ENCODE results near the gene LMOD3.

Gene LMOD3

DNA sequence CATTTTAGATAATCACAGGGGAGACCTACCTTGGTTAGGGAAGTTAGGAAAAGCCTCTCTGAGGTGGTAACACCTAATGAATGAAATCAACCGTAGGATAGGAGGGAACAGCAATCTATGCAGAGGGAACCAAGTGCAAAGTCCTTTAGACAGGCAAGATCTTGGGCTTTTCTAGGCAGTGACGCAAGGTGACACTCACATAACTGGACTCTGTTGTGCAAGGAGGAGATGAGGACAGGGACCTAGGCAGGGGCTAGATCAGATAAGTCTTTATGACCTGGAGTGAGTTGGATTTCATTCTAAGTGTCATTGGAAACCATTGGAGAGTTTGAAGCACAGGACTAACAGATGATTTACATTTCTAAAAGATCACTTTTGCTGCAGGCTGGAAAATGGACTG is 4.6 kb upstream of the LMOD3 start:
- in situ Hi-C loops (cut with HindIII; ENCODE audit: low sequenced_read_pairs) = no loop called here

- in situ Hi-C loops (cut with HindIII; ENCODE audit: low sequenced_read_pairs) = no loop called here
These were observed 3.8 kb upstream of the LMOD3 start for GRCh38 chr3:69126216-69126615.

DNA sequence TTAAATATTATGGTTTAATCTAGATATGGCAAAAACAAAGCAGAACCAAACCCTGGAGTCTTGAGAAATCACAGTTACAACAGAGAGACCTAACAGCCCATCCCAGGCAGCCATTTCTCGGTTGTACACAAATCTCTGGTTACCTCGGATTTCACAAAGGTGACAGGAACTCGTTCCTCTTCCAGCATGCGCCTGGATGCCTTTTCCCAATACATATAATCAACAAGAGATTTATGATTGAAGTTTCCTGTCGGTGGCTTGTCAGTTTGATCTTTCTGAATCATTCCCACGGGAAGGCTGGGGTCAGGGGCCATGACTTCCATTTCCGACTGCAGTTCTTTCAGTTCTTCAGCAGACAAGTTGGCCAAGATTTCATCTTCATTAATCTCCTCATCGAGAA is 445 bp downstream of the LMOD3 start:
- in situ Hi-C loops (cut with HindIII; ENCODE audit: low sequenced_read_pairs) = loop anchor here (25.0 kb wide), 1 partner anchor 540 kb away; no protein-coding TSS in a partner anchor

- in situ Hi-C loops (cut with HindIII; ENCODE audit: low sequenced_read_pairs) = loop anchor here (25.0 kb wide), 1 partner anchor 541 kb away; no protein-coding TSS in a partner anchor
These were observed 882 bp downstream of the LMOD3 start for GRCh38 chr3:69121513-69121912.

DNA sequence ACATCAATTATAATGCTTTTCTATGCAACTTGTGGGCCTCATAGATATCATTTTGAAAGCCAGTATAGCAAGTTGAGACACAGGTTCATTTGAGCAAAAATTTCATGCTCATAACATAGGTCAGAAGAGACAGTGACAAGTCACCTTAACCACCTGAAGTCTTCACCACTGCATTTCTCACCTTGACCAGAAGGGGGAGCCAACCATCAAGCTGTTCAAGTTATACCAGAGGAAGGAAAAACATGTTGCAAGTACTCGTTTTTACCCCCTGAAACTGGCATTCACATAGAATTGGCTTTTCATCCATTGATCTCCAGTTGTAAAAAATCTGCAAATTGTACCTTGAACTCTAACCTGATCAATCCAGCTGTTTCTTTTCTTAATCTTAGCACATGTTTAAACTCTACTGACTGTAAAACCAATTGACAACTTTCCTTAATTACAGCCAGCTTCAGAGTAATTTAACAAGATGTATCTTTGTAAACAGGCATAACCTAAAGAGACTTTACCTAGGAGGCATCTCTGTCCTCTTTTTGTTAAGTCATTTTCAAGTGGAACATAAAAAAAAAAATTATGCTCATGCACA is 1.4 kb downstream of the LMOD3 start:
- in situ Hi-C loops (cut with HindIII; ENCODE audit: low sequenced_read_pairs) = loop anchor here (25.0 kb wide), 1 partner anchor 541 kb away; no protein-coding TSS in a partner anchor

GRCh38 chr3:69119681-69120080 is 2.7 kb downstream of the LMOD3 start:
- in situ Hi-C loops (cut with HindIII; ENCODE audit: low sequenced_read_pairs) = loop anchor here (25.0 kb wide), 1 partner anchor 543 kb away; no protein-coding TSS in a partner anchor

GRCh38 chr3:69119138-69119537 is 3.3 kb downstream of the LMOD3 start:
- in situ Hi-C loops (cut with HindIII; ENCODE audit: low sequenced_read_pairs) = loop anchor here (25.0 kb wide), 1 partner anchor 543 kb away; no protein-coding TSS in a partner anchor

DNA sequence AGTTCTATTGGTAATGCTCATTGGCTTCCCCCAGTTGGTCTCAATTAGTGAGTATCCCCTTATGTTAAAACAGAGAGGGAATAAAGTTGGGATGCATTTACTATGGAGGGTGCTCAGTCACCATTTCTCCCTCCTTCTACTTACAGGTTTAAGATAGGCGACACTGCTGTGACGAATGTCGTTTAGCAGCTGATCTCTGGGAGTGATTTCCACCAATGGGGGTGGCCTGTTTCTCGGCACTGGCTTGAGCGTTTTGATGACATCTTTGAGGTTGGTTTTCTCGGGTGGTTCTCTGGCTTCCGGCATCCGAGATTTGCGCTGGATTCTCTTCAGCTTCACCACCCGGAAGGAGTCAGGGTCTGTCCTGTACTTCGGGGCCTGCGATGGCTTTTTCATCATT is 3.8 kb downstream of the LMOD3 start:
- in situ Hi-C loops (cut with HindIII; ENCODE audit: low sequenced_read_pairs) = loop anchor here (25.0 kb wide), 1 partner anchor 544 kb away; no protein-coding TSS in a partner anchor

DNA sequence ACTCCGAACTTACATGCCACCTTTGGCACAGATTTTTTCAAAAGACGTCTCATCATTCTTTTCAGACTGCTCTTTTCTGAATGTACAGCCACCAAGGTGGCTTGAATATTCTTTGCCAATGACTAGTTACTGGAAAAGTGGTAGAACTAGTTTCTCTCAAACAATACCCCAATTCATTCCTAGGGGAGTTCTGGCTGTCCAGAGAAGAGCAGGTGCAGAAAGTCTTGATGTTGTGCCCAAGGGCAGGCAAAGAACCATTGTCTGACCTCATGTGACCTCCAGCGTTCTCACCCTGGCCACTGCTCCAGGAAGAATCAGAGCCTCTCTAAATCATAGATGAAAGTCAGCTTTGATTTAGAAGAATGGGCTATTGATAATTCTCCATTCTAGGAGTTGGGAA is 5.5 kb downstream of the LMOD3 start:
- in situ Hi-C loops (cut with HindIII; ENCODE audit: low sequenced_read_pairs) = loop anchor here (25.0 kb wide), 1 partner anchor 545 kb away; no protein-coding TSS in a partner anchor

- in situ Hi-C loops (cut with HindIII; ENCODE audit: low sequenced_read_pairs) = loop anchor here (25.0 kb wide), 1 partner anchor 546 kb away; no protein-coding TSS in a partner anchor
These were observed 6.2 kb downstream of the LMOD3 start for GRCh38 chr3:69116162-69116561.

GRCh38 chr3:69115731-69116130 is 6.7 kb downstream of the LMOD3 start:
- in situ Hi-C loops (cut with HindIII; ENCODE audit: low sequenced_read_pairs) = loop anchor here (25.0 kb wide), 1 partner anchor 547 kb away; no protein-coding TSS in a partner anchor

DNA sequence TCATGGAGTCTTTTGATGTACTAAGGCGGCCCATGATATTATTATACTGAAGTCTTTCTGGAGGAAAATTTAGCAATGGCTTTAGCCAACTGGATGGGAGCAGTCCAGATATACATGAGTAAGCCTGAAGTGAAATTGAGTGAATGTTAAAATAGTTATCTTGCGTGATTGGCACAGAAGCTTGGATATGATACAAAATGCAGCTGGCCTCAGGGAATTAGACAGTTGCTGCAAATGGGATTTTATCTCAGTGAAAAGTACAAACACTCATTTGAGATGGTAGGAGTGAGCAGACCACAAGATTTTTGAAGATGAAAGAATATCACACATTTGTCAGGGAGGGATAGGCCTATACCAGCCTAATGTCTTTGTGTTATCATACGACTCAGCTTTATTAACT is 8.9 kb downstream of the LMOD3 start:
- in situ Hi-C loops (cut with HindIII; ENCODE audit: low sequenced_read_pairs) = loop anchor here (25.0 kb wide), 1 partner anchor 549 kb away; no protein-coding TSS in a partner anchor

DNA sequence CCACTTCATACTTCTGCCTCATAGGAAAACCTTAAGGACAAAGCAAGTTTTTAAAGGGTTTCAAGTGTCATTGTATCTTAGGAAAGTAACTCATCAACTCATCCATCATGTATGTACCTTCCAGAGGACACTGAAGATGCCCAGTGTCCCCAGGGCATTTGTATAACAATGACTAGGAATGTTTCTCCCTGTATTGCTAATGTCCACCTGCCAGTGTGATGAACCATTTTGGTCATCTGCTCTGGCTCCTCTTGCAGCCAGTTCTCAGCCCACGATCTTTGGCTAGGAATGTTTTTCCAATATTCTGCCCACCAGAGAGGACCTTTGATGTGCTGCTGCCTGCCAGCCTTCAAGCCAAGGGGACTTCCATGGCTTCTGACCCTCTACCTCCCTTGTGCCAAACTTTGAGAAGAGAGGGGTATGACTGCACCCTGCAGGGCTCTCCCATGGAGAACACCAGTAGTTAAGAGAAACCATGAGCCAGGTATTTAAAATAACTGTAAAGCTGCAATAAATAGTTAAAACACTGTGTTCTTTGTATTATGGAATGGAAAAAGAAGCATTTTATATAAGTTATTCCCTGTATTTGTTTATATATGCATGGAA is 11.4 kb downstream of the LMOD3 start:
- in situ Hi-C loops (cut with HindIII; ENCODE audit: low sequenced_read_pairs) = loop anchor here (25.0 kb wide), 1 partner anchor 551 kb away; no protein-coding TSS in a partner anchor

GRCh38 chr3:69108811-69109210 is 13.6 kb downstream of the LMOD3 start:
- in situ Hi-C loops (cut with HindIII; ENCODE audit: low sequenced_read_pairs) = loop anchor here (25.0 kb wide), 1 partner anchor 553 kb away; no protein-coding TSS in a partner anchor

DNA sequence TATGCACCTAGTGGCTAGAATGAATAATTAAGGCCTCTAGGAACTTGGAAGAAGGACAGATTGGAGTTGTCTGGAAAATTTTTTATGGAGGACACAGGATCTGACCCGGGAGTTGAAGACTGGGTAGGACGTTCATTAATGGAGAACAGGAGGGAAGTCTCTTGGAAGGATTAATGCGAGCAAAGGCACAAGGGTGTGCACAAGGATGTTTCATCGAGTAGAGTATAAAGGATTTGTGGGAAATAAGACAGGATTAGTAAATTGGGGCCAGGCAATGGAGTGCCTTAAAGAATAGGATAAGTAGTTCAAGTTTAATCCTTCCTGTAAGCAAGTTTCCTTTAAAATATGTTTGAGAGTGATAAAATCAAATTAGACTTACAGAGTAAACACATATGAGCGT is 14.6 kb downstream of the LMOD3 start:
- in situ Hi-C loops (cut with HindIII; ENCODE audit: low sequenced_read_pairs) = loop anchor here (25.0 kb wide), 1 partner anchor 554 kb away; no protein-coding TSS in a partner anchor

DNA sequence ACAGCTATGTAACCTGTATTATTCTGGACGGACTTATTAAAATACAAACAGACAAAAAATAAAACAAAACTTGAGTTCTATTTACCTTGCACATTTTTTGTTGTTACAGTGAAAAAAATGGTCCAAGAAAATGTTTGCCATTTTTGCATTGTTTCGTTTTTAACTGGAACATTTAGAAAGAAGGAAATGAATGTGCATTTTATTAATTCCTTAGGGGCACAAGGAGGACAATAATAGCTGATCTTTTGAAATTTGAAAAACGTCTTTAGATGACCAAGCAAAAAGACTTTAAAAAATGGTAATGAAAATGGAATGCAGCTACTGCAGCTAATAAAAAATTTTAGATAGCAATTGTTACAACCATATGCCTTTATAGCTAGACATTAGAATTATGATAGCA is 17.1 kb downstream of the LMOD3 start:
- in situ Hi-C loops (cut with HindIII; ENCODE audit: low sequenced_read_pairs) = loop anchor here (25.0 kb wide), 1 partner anchor 557 kb away; no protein-coding TSS in a partner anchor

- in situ Hi-C loops (cut with HindIII; ENCODE audit: low sequenced_read_pairs) = loop anchor here (25.0 kb wide), 1 partner anchor 558 kb away; no protein-coding TSS in a partner anchor
These were observed 17.8 kb downstream of the LMOD3 start for GRCh38 chr3:69104586-69104985.

- in situ Hi-C loops (cut with HindIII; ENCODE audit: low sequenced_read_pairs) = loop anchor here (25.0 kb wide), 1 partner anchor 559 kb away; no protein-coding TSS in a partner anchor
These were observed 19.3 kb downstream of the LMOD3 start for GRCh38 chr3:69103123-69103522.

DNA sequence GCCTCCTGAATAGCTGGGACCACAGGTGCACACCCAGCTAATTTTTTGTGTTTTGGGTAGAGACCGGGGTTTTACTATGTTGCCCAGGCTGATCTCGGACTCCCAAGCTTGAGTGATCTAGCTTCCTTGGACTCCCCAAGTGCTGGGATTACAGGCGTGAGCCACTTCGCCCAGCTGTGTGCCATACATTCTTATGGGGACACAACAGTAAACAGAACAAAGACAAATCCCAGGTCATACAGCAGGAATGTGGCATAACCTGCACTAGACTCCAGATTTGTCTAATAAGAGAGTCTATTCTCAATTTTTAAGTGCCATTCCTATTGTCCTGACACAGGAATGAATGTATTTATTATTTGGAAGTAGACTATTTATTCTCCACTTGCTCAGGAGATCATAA is 20.0 kb downstream of the LMOD3 start:
- in situ Hi-C loops (cut with HindIII; ENCODE audit: low sequenced_read_pairs) = loop anchor here (25.0 kb wide), 1 partner anchor 560 kb away; no protein-coding TSS in a partner anchor

- in situ Hi-C loops (cut with HindIII; ENCODE audit: low sequenced_read_pairs) = no loop called here
These were observed 22.8 kb downstream of the LMOD3 start for GRCh38 chr3:69099576-69099975.

DNA sequence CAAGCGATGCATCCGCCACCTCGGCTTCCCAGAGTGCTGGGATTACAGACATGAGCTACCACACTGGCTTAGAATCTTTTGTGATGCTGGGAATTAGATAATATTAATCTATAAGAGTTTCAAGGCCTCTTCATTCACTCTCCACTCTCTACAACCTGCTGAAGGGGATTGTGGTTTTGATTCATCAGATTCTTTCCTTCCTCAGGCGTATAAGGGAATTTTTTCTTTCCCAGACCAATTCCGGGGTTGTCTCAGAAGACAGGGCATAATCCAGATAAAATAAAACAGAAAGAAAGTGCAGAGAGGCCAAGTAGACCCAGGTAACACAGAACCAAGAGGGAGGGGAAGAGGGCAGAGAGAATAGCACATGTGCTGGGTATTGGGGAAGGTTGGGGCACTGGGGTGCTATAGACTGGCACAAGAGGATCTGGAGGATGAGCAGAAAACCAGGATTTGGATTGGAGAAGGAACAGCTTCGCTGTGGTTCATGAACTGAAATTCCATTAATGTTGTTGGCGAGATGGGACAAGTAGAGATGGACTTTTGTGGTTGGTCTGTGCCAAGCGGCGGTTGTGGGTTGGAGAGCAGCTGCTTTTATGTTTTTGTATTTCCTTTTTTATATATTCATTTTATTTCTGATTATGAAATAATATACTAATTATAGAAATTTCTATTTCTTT is 24.8 kb downstream of the LMOD3 start:
- in situ Hi-C loops (cut with HindIII; ENCODE audit: low sequenced_read_pairs) = no loop called here

All from endothelial cell of hepatic sinusoid (primary cell).